ENCODE data around the gene SPRYD4. TPM values are rescaled to one million over a fixed set of nuclear protein-coding genes. Genes with fewer than 3 reads are reported as not detected.

SPRYD4 gene
- total and polyA plus RNA-seq, 10 of the 15 experiments (the other 5 are each of a cell fraction or from before 2014, with no cell fraction given): 4.1 to 6.0 (median 5.1) TPM

- no peak for DNase-seq (ENCODE audit: low read depth, low spot score)
- POLR2A ChIA-PET: no interaction called here
Observed at GRCh38 chr12:56420411-56420810, 48.0 kb upstream of the SPRYD4 start.

GRCh38 chr12:56425193-56425592 lies 43.2 kb upstream of the SPRYD4 start:
- Histone ChIP-seq H3K4me3 (no peak overlapping the region), H4K20me1 (ENCODE audit: control insufficient read depth, insufficient read depth) (no peaks in the 10 kb centered on the region), H3K9me3 (replicated peaks; ENCODE audit: control insufficient read depth, insufficient read depth, low read length) (no peaks in the 10 kb centered on the region), H3K4me2 (ENCODE audit: control insufficient read depth, insufficient read depth) (no peak overlapping the region), H3K27me3 (replicated peaks in 1 of 2; ENCODE audit: control insufficient read depth in 2 of 2, insufficient read depth in 2 of 2, low read length in 1 of 2) (no peaks in the 10 kb centered on the region), H2AFZ (ENCODE audit: control insufficient read depth, low read depth, low read length) (no peak overlapping the region), H3K36me3 (ENCODE audit: control insufficient read depth in 2 of 2, insufficient read depth in 2 of 2, low read length in 1 of 2) (peaks cover 18 to 32% of the 10 kb centered on the region in 2 experiments; a peak in 3 of 4 replicates), H3K4me1 (ENCODE audit: control insufficient read depth, insufficient read depth, low read length) (no peaks in the 10 kb centered on the region), H3K79me2 (ENCODE audit: control insufficient read depth, insufficient read depth, low read length) (no peaks in the 10 kb centered on the region), H3K9ac (ENCODE audit: control insufficient read depth, insufficient read depth, low read length) (no peak overlapping the region), H3K27ac (ENCODE audit: control insufficient read depth, insufficient read depth) (no peak overlapping the region)
- RAD21 ChIA-PET (ENCODE audit: unreplicated experiment): interaction anchor here (1.1 kb wide), 1 partner anchor 39 kb away, joined by 3 read pairs; no protein-coding TSS in a partner anchor
- POLR2A ChIA-PET: interaction anchor here (0.5 to 0.6 kb wide), 2 partner anchors 32 to 78 kb away, joined by 4 to 6 read pairs; no protein-coding TSS in a partner anchor
- FAIRE-seq (no peak), DNase-seq (ENCODE audit: low read depth, low spot score) (no peak), ATAC-seq (no peak)
- TF ChIP-seq ZSCAN29 (IDR thresholded peaks at IDR 0.05): no peak
- CTCF ChIA-PET: interaction anchor here (0.6 kb wide), 1 partner anchor 10 kb away, joined by 3 read pairs; no protein-coding TSS in a partner anchor
- no TSS peak for BruUV-seq (replicated peaks)
- in situ Hi-C loops (cut with MboI) (no loop called here), intact Hi-C loops (cut with micrococcal nuclease; ENCODE audit: unreplicated experiment) (no loop called here)
- WGBS (ENCODE audit: insufficient coverage, insufficient replicate concordance, low lambda C conversion rate, missing lambda C conversion rate): 93% methylated on average over 1 of the region's 1 CpG
- SMC1A ChIA-PET (ENCODE audit: uncharacterized antibody, unreplicated experiment): interaction anchor here (0.9 kb wide), 1 partner anchor 13 kb away, joined by 3 read pairs; no protein-coding TSS in a partner anchor

More at GRCh38 chr12:56420411-56420810, 48.0 kb upstream of the SPRYD4 start:
- Histone ChIP-seq H3K79me2 (ENCODE audit: control insufficient read depth, insufficient read depth, low read length) (no peaks in the 10 kb centered on the region), H4K20me1 (ENCODE audit: control insufficient read depth, insufficient read depth) (no peaks in the 10 kb centered on the region), H3K4me2 (ENCODE audit: control insufficient read depth, insufficient read depth) (no peak overlapping the region), H3K4me1 (ENCODE audit: control insufficient read depth, insufficient read depth, low read length) (no peaks in the 10 kb centered on the region), H2AFZ (ENCODE audit: control insufficient read depth, low read depth, low read length) (no peak overlapping the region), H3K9ac (ENCODE audit: control insufficient read depth, insufficient read depth, low read length) (no peak overlapping the region), H3K4me3 (no peak overlapping the region), H3K9me3 (replicated peaks; ENCODE audit: control insufficient read depth, insufficient read depth, low read length) (no peaks in the 10 kb centered on the region), H3K36me3 (ENCODE audit: control insufficient read depth in 2 of 2, insufficient read depth in 2 of 2, low read length in 1 of 2) (peaks cover 16 to 33% of the 10 kb centered on the region in 2 experiments; a peak in 3 of 4 replicates), H3K27ac (ENCODE audit: control insufficient read depth, insufficient read depth) (no peak overlapping the region), H3K27me3 (replicated peaks in 1 of 2; ENCODE audit: control insufficient read depth in 2 of 2, insufficient read depth in 2 of 2, low read length in 1 of 2) (no peaks in the 10 kb centered on the region)
- ChIA-PET SMC1A (ENCODE audit: uncharacterized antibody, unreplicated experiment) (no interaction called here), CTCF (no interaction called here), RAD21 (ENCODE audit: unreplicated experiment) (no interaction called here)
- intact Hi-C loops (cut with micrococcal nuclease; ENCODE audit: unreplicated experiment): no loop called here
- TF ChIP-seq SIN3A (IDR thresholded peaks at IDR 0.05; ENCODE audit: low read depth, low read length) (no peak), RBBP5 (conservative IDR thresholded peaks at IDR 0.05) (no peak), MLLT1 (IDR thresholded peaks at IDR 0.05) (no peak), CHD1 (IDR thresholded peaks at IDR 0.05; ENCODE audit: low read depth, low read length) (no peak), EZH2 (IDR thresholded peaks at IDR 0.05; ENCODE audit: borderline replicate concordance, control insufficient read depth, low read depth, low read length) (no peak)
- FAIRE-seq: no peak
- in situ Hi-C loops (cut with MboI): no loop called here
- WGBS (ENCODE audit: insufficient coverage, insufficient replicate concordance, low lambda C conversion rate, missing lambda C conversion rate): 94% methylated on average over 6 of the region's 6 CpGs
- no peak for ATAC-seq
- BruUV-seq (replicated peaks): no TSS peak
